Activated CD4-positive, alpha-beta T cell treated with anti-CD3 and anti-CD28 coated beads, Interleukin-2, amount 50 U/mL, for 4 hours (primary cell): Measurements from ENCODE around the gene MYO18B.

Experiments
- DNase-seq, 2 experiments: peaks; one replicate each; pipeline ENCODE4 v3.0.0-alpha.2; 2020

MYO18B gene

DNA sequence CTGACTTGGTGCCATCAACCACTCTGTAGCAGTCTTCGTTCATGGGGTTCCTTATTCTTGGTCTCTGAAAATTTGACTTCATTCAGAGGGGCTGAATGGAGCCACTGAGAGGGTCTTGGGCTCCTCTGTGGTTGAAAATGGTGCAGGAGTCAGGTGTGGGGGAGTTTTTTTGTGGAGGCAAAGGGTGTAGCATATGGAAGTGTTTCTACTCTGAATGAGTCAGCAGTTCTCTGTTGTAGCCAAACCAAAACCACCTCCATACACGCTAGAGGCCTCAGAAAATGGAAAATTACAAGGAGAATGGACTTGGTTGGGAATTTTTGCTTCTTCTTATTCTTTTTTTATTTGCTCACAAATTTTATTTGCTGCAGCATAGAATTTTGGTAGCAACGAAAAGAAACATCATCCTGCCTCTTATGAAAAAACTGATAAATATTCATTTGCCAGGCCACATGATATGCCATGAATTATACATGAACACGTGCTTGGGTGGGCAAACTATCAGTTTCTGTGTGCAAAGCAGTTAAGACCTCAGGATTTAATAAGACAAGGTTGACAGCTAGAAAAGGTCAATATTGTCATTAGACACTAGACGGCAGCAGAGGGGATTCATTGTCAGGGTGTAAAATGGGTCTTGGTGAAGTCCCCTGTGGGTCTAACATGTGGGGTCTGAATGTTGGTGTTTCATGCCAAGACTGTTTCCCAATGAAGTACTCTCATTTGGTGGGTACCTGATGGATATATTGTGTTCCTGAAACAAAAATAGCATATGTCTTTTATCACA lies 111.7 kb downstream of the MYO18B start:
- DNase-seq = no peak

- DNase-seq = no peak
These were observed 127.8 kb downstream of the MYO18B start for GRCh38 chr22:25869771-25870170.

DNA sequence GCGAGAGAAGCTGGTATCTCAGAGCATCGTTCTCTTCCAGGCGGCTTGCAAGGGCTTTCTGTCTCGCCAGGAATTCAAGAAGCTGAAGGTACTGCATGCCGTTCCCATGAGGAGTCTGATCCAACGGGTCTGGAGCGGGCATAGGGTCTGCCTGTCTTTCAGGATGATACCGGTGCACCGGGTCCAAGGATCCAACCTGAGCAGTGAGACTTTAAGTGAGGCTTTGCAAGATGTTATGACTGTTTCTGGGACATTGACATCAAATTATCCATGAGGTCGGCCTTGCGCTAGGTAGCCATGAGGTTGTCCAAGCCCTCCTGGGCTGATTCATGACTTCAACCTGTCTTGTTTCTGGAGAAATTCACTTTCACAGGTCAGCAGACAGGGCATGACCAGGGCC lies 132.3 kb downstream of the MYO18B start:
- no peak for DNase-seq

- DNase-seq = no peak
These were observed 133.5 kb downstream of the MYO18B start for GRCh38 chr22:25875461-25875860.

DNA sequence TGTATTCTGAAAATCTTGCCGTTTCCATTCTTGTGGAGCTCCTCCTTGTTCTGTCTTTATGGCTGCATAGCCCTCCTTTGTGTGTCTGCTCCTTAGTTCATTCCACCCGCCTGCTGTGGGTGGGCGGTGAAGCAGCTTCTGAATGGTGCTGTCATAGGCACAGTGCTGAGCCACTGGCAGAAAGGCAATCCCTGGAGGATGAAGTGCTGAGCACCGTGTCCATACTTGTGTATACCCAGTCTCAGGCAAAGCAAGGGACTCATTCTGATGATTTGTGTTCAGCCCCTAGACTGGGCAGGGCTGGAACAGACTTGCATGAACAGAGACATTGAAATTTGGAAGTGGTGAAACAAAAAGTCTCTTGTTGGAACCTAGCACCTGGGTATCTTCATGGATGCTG lies 134.9 kb downstream of the MYO18B start:
- DNase-seq = no peak

- no peak for DNase-seq
These were observed 136.9 kb downstream of the MYO18B start for GRCh38 chr22:25878933-25879332.

GRCh38 chr22:25880524-25880923 lies 138.5 kb downstream of the MYO18B start:
- DNase-seq = no peak

GRCh38 chr22:25881210-25881755 lies 139.3 kb downstream of the MYO18B start:
- no peak for DNase-seq

- no peak for DNase-seq
These were observed 140.4 kb downstream of the MYO18B start for GRCh38 chr22:25882360-25882759.

- no peak for DNase-seq
These were observed 141.6 kb downstream of the MYO18B start for GRCh38 chr22:25883482-25884033.

- no peak for DNase-seq
These were observed 142.1 kb downstream of the MYO18B start for GRCh38 chr22:25884121-25884520.

- no peak for DNase-seq
These were observed 146.5 kb downstream of the MYO18B start for GRCh38 chr22:25888399-25889054.

- DNase-seq = no peak
These were observed 148.7 kb downstream of the MYO18B start for GRCh38 chr22:25890651-25891050.

DNA sequence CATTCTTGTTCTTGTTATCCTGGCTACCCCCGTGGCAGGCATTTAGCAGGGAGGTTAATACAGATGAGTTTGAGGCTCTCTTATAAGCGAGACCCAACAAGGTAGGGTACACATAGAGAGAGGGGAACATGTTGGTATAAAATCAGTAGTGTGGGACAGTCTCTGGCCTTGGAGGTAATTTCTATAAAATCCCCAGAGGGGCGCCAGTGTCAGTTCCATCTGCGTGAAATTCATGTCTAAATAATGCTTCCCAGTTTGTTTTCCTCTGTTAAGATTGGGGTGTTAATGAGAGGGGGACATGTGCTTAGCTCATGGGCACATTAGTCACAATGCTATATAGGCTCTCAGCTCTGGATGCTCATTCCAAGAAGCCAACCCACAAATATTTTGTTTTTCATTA lies 150.7 kb downstream of the MYO18B start:
- no peak for DNase-seq

- DNase-seq = no peak
These were observed 153.7 kb downstream of the MYO18B start for GRCh38 chr22:25895678-25896077.

DNA sequence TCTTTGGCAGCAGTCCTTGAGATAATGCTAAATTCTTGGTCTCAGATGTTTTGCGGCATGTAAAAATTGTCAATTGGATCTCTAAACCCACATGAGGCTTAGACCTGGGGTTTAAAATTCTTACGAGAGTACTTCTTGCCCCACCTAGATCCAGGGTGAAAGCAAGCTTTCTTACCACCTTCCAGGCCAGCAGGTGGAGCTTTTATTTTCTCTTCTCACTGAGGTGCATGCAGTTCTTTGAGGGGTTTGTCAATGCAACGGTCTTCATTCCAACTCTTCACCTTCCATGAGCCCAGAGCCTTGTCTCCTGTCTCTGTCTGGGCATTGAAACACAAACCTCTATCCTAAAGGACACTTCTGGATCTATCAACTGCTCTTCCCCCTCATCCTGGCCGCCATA lies 154.1 kb downstream of the MYO18B start:
- DNase-seq = no peak

DNA sequence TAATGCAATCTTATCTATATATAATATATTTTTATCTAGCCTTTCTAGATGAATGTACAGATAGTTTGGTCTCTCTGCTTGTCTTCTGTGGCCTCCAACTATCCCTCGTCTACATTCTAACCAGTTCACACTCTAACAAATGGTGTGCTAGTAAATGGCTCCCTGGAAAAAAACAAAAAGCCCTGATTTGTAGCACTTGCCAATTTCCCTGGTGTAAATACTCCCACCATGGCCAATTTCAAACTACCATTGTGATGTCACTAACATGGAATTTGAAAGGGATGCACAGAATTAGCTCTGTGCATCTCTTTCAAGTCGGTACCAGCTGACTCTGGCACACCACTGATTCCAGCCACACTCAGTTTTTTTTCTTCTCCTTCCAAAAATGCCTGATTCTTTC lies 154.6 kb downstream of the MYO18B start:
- DNase-seq = no peak

DNA sequence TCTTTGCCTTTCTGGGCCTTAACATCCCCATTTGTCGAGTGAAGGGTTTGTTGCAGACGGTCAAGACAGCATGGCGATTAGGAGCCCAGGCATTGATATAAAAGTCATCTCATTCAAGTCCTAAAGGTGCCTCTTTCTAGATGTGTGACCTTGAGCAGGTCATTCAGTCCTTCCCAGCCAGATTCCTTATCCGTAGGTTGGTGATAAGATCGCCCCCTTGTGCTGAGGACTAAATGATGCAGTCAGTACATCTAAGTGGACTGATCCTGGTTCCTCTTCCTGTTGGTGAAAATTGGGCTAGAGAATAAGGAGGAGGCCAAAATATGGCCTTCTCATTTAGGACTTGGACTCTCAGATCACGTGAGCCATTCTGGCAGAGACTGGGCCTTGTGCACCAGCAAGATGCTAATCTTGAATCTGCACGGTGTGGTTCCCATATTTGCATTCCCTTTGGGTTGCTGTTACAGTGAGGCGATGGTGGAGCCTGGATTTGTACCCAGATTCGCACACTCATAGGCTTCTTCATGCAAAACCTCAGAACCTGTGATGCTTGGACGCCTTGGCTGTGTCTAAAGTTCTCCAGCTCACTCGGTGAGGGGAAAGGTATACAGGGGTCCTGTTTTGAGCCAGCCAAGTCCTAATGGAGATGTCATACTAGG lies 156.8 kb downstream of the MYO18B start:
- no peak for DNase-seq

DNA sequence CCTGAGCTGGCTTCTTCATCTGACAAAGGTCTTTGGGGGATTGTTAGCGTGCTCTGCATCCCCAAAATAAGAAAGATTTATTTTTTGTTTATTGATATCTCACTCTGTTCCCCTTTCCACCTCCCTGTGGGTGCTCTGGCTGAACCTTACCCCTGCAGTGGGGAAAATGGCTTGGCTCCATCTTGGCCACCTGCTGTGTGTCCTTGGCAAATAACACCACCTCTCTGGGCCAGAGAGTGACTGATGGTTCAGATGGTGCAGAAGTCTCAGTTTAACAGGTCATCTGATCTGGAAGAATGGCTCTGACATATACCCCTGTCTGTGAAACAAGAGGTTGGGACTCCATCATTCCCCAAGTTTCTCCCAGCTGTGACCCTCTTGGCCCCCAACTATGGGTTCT lies 157.6 kb downstream of the MYO18B start:
- no peak for DNase-seq

GRCh38 chr22:25900390-25900789 lies 158.4 kb downstream of the MYO18B start:
- no peak for DNase-seq

GRCh38 chr22:25900880-25901279 lies 158.9 kb downstream of the MYO18B start:
- DNase-seq = no peak

- no peak for DNase-seq
These were observed 160.4 kb downstream of the MYO18B start for GRCh38 chr22:25902402-25902801.

DNA sequence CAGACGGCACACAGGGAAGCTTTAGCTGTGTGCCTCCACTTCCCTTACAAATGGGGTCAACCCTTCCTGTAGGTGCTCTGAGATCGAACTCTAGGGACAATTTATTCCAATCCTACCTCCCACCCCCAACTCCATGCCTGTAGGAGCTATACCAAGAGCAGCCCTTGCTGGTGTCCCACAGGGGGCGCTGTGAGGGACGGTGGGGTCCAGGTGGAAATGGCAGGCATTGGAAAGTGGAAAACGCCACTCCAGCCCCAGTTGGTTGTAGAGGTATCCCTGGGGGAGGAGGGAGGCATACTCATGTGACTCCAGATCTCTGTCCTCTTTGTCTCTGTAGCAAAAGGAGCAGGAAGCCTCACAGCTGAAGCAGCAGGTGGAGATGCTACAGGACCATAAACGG lies 161.3 kb downstream of the MYO18B start:
- no peak for DNase-seq

- no peak for DNase-seq
These were observed 166.2 kb downstream of the MYO18B start for GRCh38 chr22:25908212-25908611.
